Measurements from ENCODE around the gene PANK4. TPM values are rescaled to one million over a fixed set of nuclear protein-coding genes. Genes with fewer than 3 reads are reported as not detected.
A peak's percentile ranks its signal among the peaks of the same experiment; 100 is the strongest.

The PANK4 gene
- total and polyA plus RNA-seq, 12 donors = 13.8 to 50.2 (median 28.4) TPM

- no peak for DNase-seq
- no peak overlapping the region for H3K27ac ChIP-seq
- no peaks in the 10 kb centered on the region for H3K36me3 ChIP-seq (replicated peaks in 1 of 2)
- H3K9me3 ChIP-seq (replicated peaks in 1 of 3) = no peaks in the 10 kb centered on the region
- no peak overlapping the region for H3K4me3 ChIP-seq
- peaks cover 0 to 12% of the 10 kb centered on the region in 2 donors for H3K4me1 ChIP-seq (replicated peaks in 1 of 2)
- TF ChIP-seq CTCF (IDR thresholded peaks at IDR 0.05) (no peak), POLR2A (IDR thresholded peaks at IDR 0.05) (no peak)
- 86 to 90% (median 89%) methylated on average over 15 to 28 of the region's 28 CpGs for WGBS, 4 donors
- H3K27me3 ChIP-seq = peaks cover 5% of the 10 kb centered on the region
- intact Hi-C loops (cut with DNase I) = no loop called here
These were observed 30.2 kb downstream of the PANK4 start for GRCh38 chr1:2496087-2496622.

- DNase-seq = no peak
- H3K9me3 ChIP-seq (replicated peaks in 1 of 3) = no peaks in the 10 kb centered on the region
- WGBS, 4 donors = 90 to 92% (median 91%) methylated on average over 4 to 12 of the region's 12 CpGs
- H3K27ac ChIP-seq = no peak overlapping the region
- peaks cover 0 to 12% of the 10 kb centered on the region in 2 donors for H3K4me1 ChIP-seq (replicated peaks in 1 of 2)
- intact Hi-C loops (cut with DNase I) = no loop called here
- H3K4me3 ChIP-seq = no peak overlapping the region
- H3K27me3 ChIP-seq = peaks cover 5% of the 10 kb centered on the region
- no peak for TF ChIP-seq CTCF (IDR thresholded peaks at IDR 0.05)
- no peak for TF ChIP-seq POLR2A (IDR thresholded peaks at IDR 0.05)
- no peaks in the 10 kb centered on the region for H3K36me3 ChIP-seq (replicated peaks in 1 of 2)
These were observed 30.9 kb downstream of the PANK4 start for GRCh38 chr1:2495546-2495945.

GRCh38 chr1:2495026-2495425 is 31.4 kb downstream of the PANK4 start:
- 83 to 94% (median 93%) methylated on average over 10 to 12 of the region's 12 CpGs for WGBS, 4 donors
- no peak for DNase-seq
- Histone ChIP-seq H3K27ac (no peak overlapping the region), H3K4me1 (replicated peaks in 1 of 2) (peaks cover 0 to 12% of the 10 kb centered on the region in 2 donors), H3K4me3 (no peak overlapping the region), H3K9me3 (replicated peaks in 1 of 3) (no peaks in the 10 kb centered on the region), H3K27me3 (peaks cover 5% of the 10 kb centered on the region), H3K36me3 (replicated peaks in 1 of 2) (no peaks in the 10 kb centered on the region)
- intact Hi-C loops (cut with DNase I) = no loop called here
- TF ChIP-seq POLR2A (IDR thresholded peaks at IDR 0.05) (no peak), CTCF (IDR thresholded peaks at IDR 0.05) (no peak)

- peaks cover 0 to 12% of the 10 kb centered on the region in 2 donors for H3K4me1 ChIP-seq (replicated peaks in 1 of 2)
- peak overlapping the region in 1 of 5 donors; percentile 52 for H3K27ac ChIP-seq
- H3K9me3 ChIP-seq (replicated peaks in 1 of 3) = no peaks in the 10 kb centered on the region
- 50 to 68% (median 56%) methylated on average over 18 to 19 of the region's 19 CpGs for WGBS, 4 donors
- no peaks in the 10 kb centered on the region for H3K36me3 ChIP-seq (replicated peaks in 1 of 2)
- TF ChIP-seq POLR2A (IDR thresholded peaks at IDR 0.05) (no peak), CTCF (IDR thresholded peaks at IDR 0.05) (no peak)
- no peaks in the 10 kb centered on the region for H3K27me3 ChIP-seq
- H3K4me3 ChIP-seq = no peak overlapping the region
- intact Hi-C loops (cut with DNase I) = no loop called here
- DNase-seq = peak in 6 of 7 donors; percentile 48 to 90 (median 77)
These were observed 32.1 kb downstream of the PANK4 start for GRCh38 chr1:2494323-2494693.
